Esophagus muscularis mucosa (tissue), 4 donors: ENCODE measurements around the gene LGALS7B. TPM values are rescaled to one million over a fixed set of nuclear protein-coding genes. Genes with fewer than 3 reads are reported as not detected.
"Not testable (repeated sequence)": the region's sequence is repeated elsewhere in the genome, so short reads cannot be mapped to it uniquely, and the experiment has no call there.

Source experiments
- DNase-seq: peaks from one replicate; pipeline ENCODE4 v3.0.0-alpha.2; 2017; ENCODE audit errors: extremely low spot score
- H3K27ac ChIP-seq, 4 donors: fragments of 200-600 bp; sonication (generic); replicated peaks in 1 of 4; 1 replicate in 3 of 4; 2 replicates in 1 of 4; pipeline ENCODE4 v1.5.1; 2016 to 2019; ENCODE audit warnings: mild to moderate bottlenecking in 1 of 4
- H3K27me3 ChIP-seq, 4 donors: fragments of 200-600 bp; sonication (generic); one replicate each; pipeline versions ENCODE4 v1.5.1 to v1.6.0; 2016 to 2019
- H3K36me3 ChIP-seq, 4 donors: fragments of 200-600 bp; sonication (generic); one replicate each; pipeline ENCODE4 v1.5.1; 2016 to 2019
- H3K4me1 ChIP-seq, 4 donors: fragments of 200-600 bp; sonication (generic); one replicate each; pipeline ENCODE4 v1.5.1; 2016 to 2019
- H3K4me3 ChIP-seq, 4 donors: fragments of 200-600 bp; sonication (generic); 1 replicate in 2 of 4; 2 replicates in 2 of 4; pipeline ENCODE4 v1.5.1; 2016 to 2019; ENCODE audit warnings: mild to moderate bottlenecking in 4 of 4, moderate library complexity in 1 of 4
- H3K9me3 ChIP-seq, 4 donors: fragments of 200-600 bp; sonication (generic); 1 replicate in 3 of 4; 2 replicates in 1 of 4; pipeline ENCODE4 v1.5.1; 2016 to 2019
- CTCF ChIP-seq, 3 experiments: fragments of 200-600 bp in 2 of 3; fragments of 450-650 bp in 1 of 3; sonication (generic) in 2 of 3; IDR thresholded peaks; one replicate each; pipeline ENCODE4 v1.5.1; 2017 to 2019; ENCODE audit warnings: antibody characterized with exemption in 3 of 3, mild to moderate bottlenecking in 2 of 3, moderate library complexity in 1 of 3
- EP300 ChIP-seq: sonication (generic); formaldehyde crosslinking; IDR thresholded peaks from one replicate; pipeline ENCODE4 v1.6.1; 2017; ENCODE audit warnings: antibody characterized with exemption
- POLR2A ChIP-seq: fragments of 450-650 bp; IDR thresholded peaks from one replicate; pipeline ENCODE4 v1.6.1; 2017; ENCODE audit warnings: antibody characterized with exemption, moderate library complexity, mild to moderate bottlenecking, low read depth
- POLR2AphosphoS5 ChIP-seq, 2 donors: sonication (generic); formaldehyde crosslinking; IDR thresholded peaks; one replicate each; pipeline ENCODE4 v1.6.1; 2017; ENCODE audit warnings: antibody characterized with exemption in 2 of 2
- WGBS: methylation state at CpG from one replicate; pipeline ENCODE4 v1.1.5; 2018; 5-methylcytosine and 5-hydroxymethylcytosine counted together
- intact Hi-C: fragments of 100-400 bp; cut with DNase I; formaldehyde crosslinking; loops from one replicate; pipeline ENCODE4 v1.15.1; 2023
- total RNA-seq, 4 donors: library from RNA; depleted of rRNA; stranded (reverse); fragments of >200 nt; gene quantifications; one replicate each; pipeline versions ENCODE4 v1.1.0 to v1.2.1, GENCODE V29; 2016

Gene LGALS7B
- total RNA-seq, 4 donors from 2014 or later = not detected

GRCh38 chr19:38803543-38803942 is 14.5 kb downstream of the LGALS7B start:
- Histone ChIP-seq H3K9me3 (no peaks in the 10 kb centered on the region), H3K27ac (no peak overlapping the region), H3K4me1 (peaks cover 0 to 4% (median 0%) of the 10 kb centered on the region in 4 donors), H3K27me3 (no peaks in the 10 kb centered on the region), H3K36me3 (peaks cover 0 to 13% (median 5%) of the 10 kb centered on the region in 4 donors), H3K4me3 (no peak overlapping the region)
- TF ChIP-seq POLR2A (no peak), POLR2AphosphoS5 (IDR thresholded peaks at IDR 0.05) (no peak), CTCF (IDR thresholded peaks at IDR 0.05) (no peak), EP300 (no peak)
- intact Hi-C loops = no loop called here
- 85% methylated on average over 10 of the region's 10 CpGs for WGBS
- DNase-seq = no peak

- H3K4me1 ChIP-seq = peaks cover 0 to 4% (median 0%) of the 10 kb centered on the region in 4 donors
- 56% methylated on average over 1 of the region's 1 CpG for WGBS
- H3K4me3 ChIP-seq = no peak overlapping the region
- intact Hi-C loops = no loop called here
- peaks cover 0 to 13% (median 5%) of the 10 kb centered on the region in 4 donors for H3K36me3 ChIP-seq
- H3K9me3 ChIP-seq = no peaks in the 10 kb centered on the region
- TF ChIP-seq EP300 (no peak), POLR2AphosphoS5 (IDR thresholded peaks at IDR 0.05) (no peak), CTCF (IDR thresholded peaks at IDR 0.05) (no peak), POLR2A (no peak)
- DNase-seq = no peak
- H3K27me3 ChIP-seq = no peaks in the 10 kb centered on the region
- H3K27ac ChIP-seq = no peak overlapping the region
Observed at GRCh38 chr19:38805180-38805579, 16.2 kb downstream of the LGALS7B start.

GRCh38 chr19:38806371-38806770 is 17.4 kb downstream of the LGALS7B start:
- Histone ChIP-seq H3K27me3 (no peaks in the 10 kb centered on the region), H3K4me3 (no peak overlapping the region), H3K4me1 (peaks cover 0 to 4% (median 0%) of the 10 kb centered on the region in 4 donors), H3K36me3 (peaks cover 0 to 13% (median 5%) of the 10 kb centered on the region in 4 donors), H3K9me3 (no peaks in the 10 kb centered on the region), H3K27ac (no peak overlapping the region)
- WGBS = 88% methylated on average over 6 of the region's 6 CpGs
- intact Hi-C loops = no loop called here
- DNase-seq = no peak
- TF ChIP-seq POLR2A = no peak

- H3K36me3 ChIP-seq, H3K9me3 ChIP-seq, H3K4me1 ChIP-seq, H3K4me3 ChIP-seq, intact Hi-C loops, DNase-seq, H3K27ac ChIP-seq, H3K27me3 ChIP-seq: not testable (repeated sequence)
- 89% methylated on average over 18 of the region's 18 CpGs for WGBS
Observed at GRCh38 chr19:38807374-38808098, 18.5 kb downstream of the LGALS7B start.

- WGBS = 92% methylated on average over 17 of the region's 17 CpGs
- no peak overlapping the region for H3K27ac ChIP-seq
- H3K36me3 ChIP-seq = peaks cover 0 to 7% (median 2%) of the 10 kb centered on the region in 4 donors
- no peak for DNase-seq
- no peak overlapping the region for H3K4me3 ChIP-seq
- H3K27me3 ChIP-seq = no peaks in the 10 kb centered on the region
- H3K9me3 ChIP-seq = no peaks in the 10 kb centered on the region
- intact Hi-C loops = no loop called here
- H3K4me1 ChIP-seq = peaks cover 0 to 4% (median 0%) of the 10 kb centered on the region in 4 donors
- no peak for TF ChIP-seq POLR2AphosphoS5 (IDR thresholded peaks at IDR 0.05)
- TF ChIP-seq EP300 = no peak
- TF ChIP-seq CTCF (IDR thresholded peaks at IDR 0.05) = no peak
- no peak for TF ChIP-seq POLR2A
Observed at GRCh38 chr19:38808741-38809140, 19.7 kb downstream of the LGALS7B start.
